Hepatocyte (in vitro differentiated cells): Measurements from ENCODE around the gene NR6A1. TPM values are rescaled to one million over a fixed set of nuclear protein-coding genes. Genes with fewer than 3 reads are reported as not detected.

Experiments used
- DNase-seq: peaks from one replicate; pipeline ENCODE4 v3.0.0-alpha.2; 2016; ENCODE audit warnings: low spot score
- H2AFZ ChIP-seq: fragments of 200-600 bp; sonication (generic); 2 replicates; pipeline ENCODE4 v1.6.0; 2016; ENCODE audit warnings: antibody characterized with exemption, mild to moderate bottlenecking
- H3K27ac ChIP-seq: fragments of 200-600 bp; sonication (generic); 2 replicates; pipeline ENCODE4 v1.5.1; 2016; ENCODE audit warnings: mild to moderate bottlenecking
- H3K27me3 ChIP-seq: fragments of 200-600 bp; sonication (generic); 2 replicates; pipeline ENCODE4 v1.6.1; 2016
- H3K36me3 ChIP-seq: fragments of 200-600 bp; sonication (generic); replicated peaks from 2 replicates; pipeline ENCODE4 v1.5.1; 2016; ENCODE audit warnings: low read depth; ENCODE audit not compliant: insufficient read depth
- H3K4me1 ChIP-seq: fragments of 200-600 bp; sonication (generic); 2 replicates; pipeline ENCODE4 v1.5.1; 2016; ENCODE audit warnings: mild to moderate bottlenecking, moderate library complexity; ENCODE audit not compliant: insufficient read depth
- H3K4me2 ChIP-seq: fragments of 200-600 bp; sonication (generic); 2 replicates; pipeline ENCODE4 v1.6.0; 2016
- H3K4me3 ChIP-seq: fragments of 200-600 bp; sonication (generic); 2 replicates; pipeline ENCODE4 v1.5.1; 2016; ENCODE audit warnings: mild to moderate bottlenecking
- H3K79me2 ChIP-seq: fragments of 200-600 bp; sonication (generic); 2 replicates; pipeline ENCODE4 v1.6.0; 2017; ENCODE audit warnings: mild to moderate bottlenecking
- H3K9me2 ChIP-seq: fragments of 200-600 bp; sonication (generic); replicated peaks from 2 replicates; pipeline ENCODE4 v1.6.0; 2017; ENCODE audit warnings: mild to moderate bottlenecking; ENCODE audit not compliant: insufficient read depth
- H3K9me3 ChIP-seq: fragments of 200-600 bp; sonication (generic); 2 replicates; pipeline ENCODE4 v1.5.1; 2016; ENCODE audit warnings: low read depth, mild to moderate bottlenecking
- H4K20me1 ChIP-seq: fragments of 200-600 bp; sonication (generic); 2 replicates; pipeline ENCODE4 v1.6.0; 2016; ENCODE audit warnings: mild to moderate bottlenecking; ENCODE audit not compliant: insufficient read depth, poor library complexity, severe bottlenecking
- EZH2 ChIP-seq: fragments of 200-600 bp; sonication (generic); IDR thresholded peaks from 2 replicates; pipeline ENCODE4 v1.6.1; 2016; ENCODE audit warnings: antibody characterized with exemption, mild to moderate bottlenecking, borderline replicate concordance
- EZH2phosphoT487 ChIP-seq: fragments of 200-600 bp; sonication (generic); IDR thresholded peaks from one replicate; pipeline ENCODE4 v1.6.1; 2018; ENCODE audit warnings: antibody characterized with exemption, mild to moderate bottlenecking, low read depth, moderate library complexity; ENCODE audit not compliant: unreplicated experiment, severe bottlenecking
- WGBS: methylation state at CpG from one replicate; pipeline ENCODE4 v1.1.6; 2016; ENCODE audit warnings: low lambda C conversion rate; ENCODE audit errors: missing lambda C conversion rate; 5-methylcytosine and 5-hydroxymethylcytosine counted together
- polyA plus RNA-seq: library from polyadenylated mRNA; unstranded; fragments of >200 nt; fragmentation: Nextera tagmentation; extraction: Ambion mirVana; gene quantifications from 2 replicates; pipeline ENCODE4 v1.2.1, GENCODE V29; 2016
- total RNA-seq: library from RNA; depleted of rRNA; stranded (reverse); fragments of >200 nt; gene quantifications from 2 replicates; pipeline ENCODE4 v1.2.3, GENCODE V29; 2014
- TF ChIP-seq, protein P1 (sequence below): fragments of 200-600 bp; sonication (generic); IDR thresholded peaks from 2 replicates; pipeline ENCODE4 v1.5.1; 2016; ENCODE audit warnings: antibody characterized with exemption, mild to moderate bottlenecking; ENCODE audit not compliant: poor library complexity

Gene NR6A1
- total and polyA plus RNA-seq, 2 experiments from 2014 or later: 1.2 to 4.0 TPM

- no peaks in the 10 kb centered on the region for H3K36me3 ChIP-seq
- no peak overlapping the region for H3K4me3 ChIP-seq
- no peak for DNase-seq
- WGBS: 56% methylated on average over 50 of the region's 69 CpGs
- H3K9me3 ChIP-seq: no peaks in the 10 kb centered on the region
- no peak overlapping the region for H2AFZ ChIP-seq
- H3K9me2 ChIP-seq: no peaks in the 10 kb centered on the region
- no peaks in the 10 kb centered on the region for H4K20me1 ChIP-seq
- H3K79me2 ChIP-seq: no peaks in the 10 kb centered on the region
- no peak for TF ChIP-seq EZH2
- peak; percentile 76 for TF ChIP-seq EZH2phosphoT487
- TF ChIP-seq, protein P1, sequence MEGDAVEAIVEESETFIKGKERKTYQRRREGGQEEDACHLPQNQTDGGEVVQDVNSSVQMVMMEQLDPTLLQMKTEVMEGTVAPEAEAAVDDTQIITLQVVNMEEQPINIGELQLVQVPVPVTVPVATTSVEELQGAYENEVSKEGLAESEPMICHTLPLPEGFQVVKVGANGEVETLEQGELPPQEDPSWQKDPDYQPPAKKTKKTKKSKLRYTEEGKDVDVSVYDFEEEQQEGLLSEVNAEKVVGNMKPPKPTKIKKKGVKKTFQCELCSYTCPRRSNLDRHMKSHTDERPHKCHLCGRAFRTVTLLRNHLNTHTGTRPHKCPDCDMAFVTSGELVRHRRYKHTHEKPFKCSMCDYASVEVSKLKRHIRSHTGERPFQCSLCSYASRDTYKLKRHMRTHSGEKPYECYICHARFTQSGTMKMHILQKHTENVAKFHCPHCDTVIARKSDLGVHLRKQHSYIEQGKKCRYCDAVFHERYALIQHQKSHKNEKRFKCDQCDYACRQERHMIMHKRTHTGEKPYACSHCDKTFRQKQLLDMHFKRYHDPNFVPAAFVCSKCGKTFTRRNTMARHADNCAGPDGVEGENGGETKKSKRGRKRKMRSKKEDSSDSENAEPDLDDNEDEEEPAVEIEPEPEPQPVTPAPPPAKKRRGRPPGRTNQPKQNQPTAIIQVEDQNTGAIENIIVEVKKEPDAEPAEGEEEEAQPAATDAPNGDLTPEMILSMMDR: no peak
- H3K27ac ChIP-seq: no peak overlapping the region
- H3K4me2 ChIP-seq: peak overlapping the region; percentile 68
- peaks cover 8% of the 10 kb centered on the region for H3K4me1 ChIP-seq
- H3K27me3 ChIP-seq: peaks cover 56% of the 10 kb centered on the region
Observed at GRCh38 chr9:124505006-124505900, 265.9 kb downstream of the NR6A1 start.

DNA sequence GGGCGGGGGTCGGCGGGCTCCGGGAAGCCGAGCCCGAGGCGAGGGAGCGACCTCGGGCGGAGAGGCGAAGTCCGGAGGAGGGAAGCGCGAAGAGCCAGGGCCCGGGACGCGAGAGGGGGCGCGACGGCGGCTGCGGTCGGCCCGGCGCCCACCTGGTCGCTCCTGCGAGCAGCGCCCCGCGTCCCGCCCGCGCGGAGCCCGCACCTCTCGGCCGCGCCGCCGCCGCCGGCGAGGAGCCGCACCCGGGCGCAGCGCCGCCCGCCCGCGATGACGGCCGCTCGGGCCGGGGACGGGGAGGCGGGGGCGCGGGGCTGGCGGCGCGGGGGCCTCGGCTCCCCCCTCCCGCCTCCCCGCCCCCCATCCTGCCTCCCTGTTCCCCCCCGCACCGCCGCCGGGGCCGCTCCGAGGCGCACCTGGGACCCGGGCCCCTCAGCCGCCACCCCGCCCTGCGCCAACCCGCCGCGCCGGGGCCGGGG lies 266.5 kb downstream of the NR6A1 start:
- H3K27me3 ChIP-seq: peaks cover 60% of the 10 kb centered on the region
- no peak for DNase-seq
- no CpG with 5 or more reads among the region's 81 CpGs for WGBS
- H2AFZ ChIP-seq: peak overlapping the region; percentile 52
- no peaks in the 10 kb centered on the region for H4K20me1 ChIP-seq
- no peaks in the 10 kb centered on the region for H3K9me2 ChIP-seq
- no peaks in the 10 kb centered on the region for H3K9me3 ChIP-seq
- no peak overlapping the region for H3K27ac ChIP-seq
- no peaks in the 10 kb centered on the region for H3K36me3 ChIP-seq
- no peak overlapping the region for H3K4me3 ChIP-seq
- TF ChIP-seq EZH2 (no peak), EZH2phosphoT487 (no peak)
- TF ChIP-seq, protein P1: no peak
- peaks cover 8% of the 10 kb centered on the region for H3K4me1 ChIP-seq
- no peaks in the 10 kb centered on the region for H3K79me2 ChIP-seq
- peak overlapping the region; percentile 80 for H3K4me2 ChIP-seq

GRCh38 chr9:124503713-124504529 lies 267.2 kb downstream of the NR6A1 start:
- Histone ChIP-seq H3K4me1 (peaks cover 8% of the 10 kb centered on the region), H3K4me3 (no peak overlapping the region), H3K4me2 (peak overlapping the region; percentile 80), H3K36me3 (no peaks in the 10 kb centered on the region), H3K27ac (no peak overlapping the region), H2AFZ (peak overlapping the region; percentile 52), H4K20me1 (no peaks in the 10 kb centered on the region), H3K27me3 (peaks cover 64% of the 10 kb centered on the region), H3K9me2 (no peaks in the 10 kb centered on the region), H3K79me2 (no peaks in the 10 kb centered on the region), H3K9me3 (no peaks in the 10 kb centered on the region)
- WGBS: 9% methylated on average over 31 of the region's 76 CpGs
- no peak for DNase-seq
- TF ChIP-seq, protein P1: no peak
- TF ChIP-seq EZH2phosphoT487 (peak; percentile 84), EZH2 (peak; percentile 96)
